ENCODE results near the gene PARD6G. TPM values are rescaled to one million over a fixed set of nuclear protein-coding genes. Genes with fewer than 3 reads are reported as not detected.

The PARD6G gene
- total RNA-seq, 3 donors from 2014 or later = 1.9 to 14.4 (median 13.8) TPM

- no peak overlapping the region for H3K4me3 ChIP-seq
- no peaks in the 10 kb centered on the region for H3K27me3 ChIP-seq
- H3K4me1 ChIP-seq = no peaks in the 10 kb centered on the region
- no peak for DNase-seq (ENCODE audit: low spot score in 2 of 2)
- no peaks in the 10 kb centered on the region for H3K9me3 ChIP-seq
- TF ChIP-seq POLR2A (IDR thresholded peaks at IDR 0.05) (no peak), CTCF (IDR thresholded peaks at IDR 0.05) (no peak), POLR2AphosphoS5 (IDR thresholded peaks at IDR 0.05) (no peak)
- H3K36me3 ChIP-seq = no peaks in the 10 kb centered on the region
- no peak overlapping the region for H3K27ac ChIP-seq
- intact Hi-C loops (cut with DNase I; ENCODE audit: low total_unique reads) = no loop called here
These were observed 97.6 kb downstream of the PARD6G start for GRCh38 chr18:80149667-80150066.

GRCh38 chr18:80148326-80149199, 98.8 kb downstream of the PARD6G start:
- intact Hi-C loops (cut with DNase I; ENCODE audit: low total_unique reads) = no loop called here
- H3K27me3 ChIP-seq = no peaks in the 10 kb centered on the region
- H3K9me3 ChIP-seq = no peaks in the 10 kb centered on the region
- TF ChIP-seq POLR2AphosphoS5 (IDR thresholded peaks at IDR 0.05) = no peak
- no peak for TF ChIP-seq CTCF (IDR thresholded peaks at IDR 0.05)
- no peak for TF ChIP-seq POLR2A (IDR thresholded peaks at IDR 0.05)
- no peak for DNase-seq (ENCODE audit: low spot score in 2 of 2)
- H3K36me3 ChIP-seq = no peaks in the 10 kb centered on the region
- H3K27ac ChIP-seq = peak overlapping the region in 1 of 2 donors; percentile 45
- no peaks in the 10 kb centered on the region for H3K4me1 ChIP-seq
- H3K4me3 ChIP-seq = peak overlapping the region; percentile 59 to 70 (median 67)

DNA sequence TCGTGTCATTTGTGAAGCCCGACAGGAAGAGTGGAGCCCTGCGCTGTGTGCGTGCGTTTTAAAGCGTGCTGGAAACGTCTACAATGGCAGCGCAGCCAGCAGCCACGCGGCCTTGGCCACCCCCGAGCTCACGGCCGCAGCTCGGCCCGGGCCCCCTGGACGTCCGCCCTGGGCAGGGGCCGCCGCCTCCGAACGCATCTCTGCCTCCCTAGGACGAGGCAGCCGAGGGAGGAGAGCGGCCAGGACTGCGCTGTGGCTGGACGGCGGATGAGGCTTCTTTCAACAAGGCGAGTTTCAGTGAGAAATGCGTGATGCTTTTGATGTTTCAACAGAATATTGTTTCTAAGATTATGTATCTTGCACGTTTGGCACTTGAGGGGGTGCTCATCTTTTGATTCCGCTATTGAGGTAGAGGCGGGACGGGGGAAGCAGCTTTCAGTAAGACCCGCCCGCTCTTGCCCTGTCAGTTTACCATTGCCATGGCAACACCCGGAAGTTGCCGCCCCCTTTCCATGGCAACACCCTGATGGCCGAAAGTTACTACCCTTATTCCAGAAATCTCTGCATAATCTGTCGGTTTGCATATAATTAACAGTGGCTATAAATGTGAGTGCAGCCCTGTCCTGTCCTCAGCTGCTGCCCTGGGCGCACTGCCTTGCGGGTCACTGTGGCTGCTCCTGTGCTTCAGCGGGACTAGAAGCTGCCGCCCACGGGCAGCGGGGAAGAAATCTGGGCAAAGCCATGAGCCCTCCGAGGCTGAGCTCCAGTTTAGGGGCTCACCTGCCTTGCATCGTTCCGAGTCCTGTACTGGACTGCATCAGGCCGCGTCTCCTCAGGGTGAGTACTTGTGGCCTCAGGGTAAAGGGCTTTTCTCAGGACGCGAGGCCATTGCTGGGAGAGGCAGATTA, 99.6 kb downstream of the PARD6G start:
- intact Hi-C loops (cut with DNase I; ENCODE audit: low total_unique reads) = no loop called here
- Histone ChIP-seq H3K4me3 (peak overlapping the region; percentile 59 to 70 (median 67)), H3K4me1 (no peaks in the 10 kb centered on the region), H3K27me3 (no peaks in the 10 kb centered on the region), H3K27ac (peak overlapping the region; percentile 11 to 60), H3K36me3 (no peaks in the 10 kb centered on the region), H3K9me3 (no peaks in the 10 kb centered on the region)
- TF ChIP-seq POLR2AphosphoS5 (IDR thresholded peaks at IDR 0.05) (no peak), CTCF (IDR thresholded peaks at IDR 0.05) (no peak), POLR2A (IDR thresholded peaks at IDR 0.05) (no peak)
- DNase-seq (ENCODE audit: low spot score in 2 of 2) = peak; percentile 78 to 84

- no peak for DNase-seq (ENCODE audit: low spot score in 2 of 2)
- Histone ChIP-seq H3K4me1 (no peaks in the 10 kb centered on the region), H3K27ac (peak overlapping the region in 1 of 2 donors; percentile 60), H3K27me3 (no peaks in the 10 kb centered on the region), H3K9me3 (no peaks in the 10 kb centered on the region), H3K36me3 (no peaks in the 10 kb centered on the region), H3K4me3 (peak overlapping the region; percentile 59 to 70 (median 67))
- TF ChIP-seq CTCF (IDR thresholded peaks at IDR 0.05) = no peak
- no peak for TF ChIP-seq POLR2AphosphoS5 (IDR thresholded peaks at IDR 0.05)
- TF ChIP-seq POLR2A (IDR thresholded peaks at IDR 0.05) = no peak
- intact Hi-C loops (cut with DNase I; ENCODE audit: low total_unique reads) = no loop called here
These were observed 100.3 kb downstream of the PARD6G start for GRCh38 chr18:80147037-80147417.
